Spleen (tissue), 11 donors: ENCODE data around the gene RAB8B. TPM values are rescaled to one million over a fixed set of nuclear protein-coding genes. Genes with fewer than 3 reads are reported as not detected.

ENCODE experiments used
- DNase-seq: peaks from one replicate; pipeline ENCODE4 v3.0.0-alpha.2; 2020
- H3K27ac ChIP-seq, 8 donors: fragments of 200-600 bp; sonication (generic) in 7 of 8; 1 replicate in 4 of 8; 2 replicates in 4 of 8; pipeline versions ENCODE4 v1.5.0 to v1.8.0; 2016 to 2021; ENCODE audit warnings: inconsistent platforms in 4 of 8, mild to moderate bottlenecking in 4 of 8, moderate library complexity in 1 of 8
- H3K27me3 ChIP-seq, 7 donors: fragments of 200-600 bp; sonication (generic) in 6 of 7; replicated peaks in 1 of 7; 1 replicate in 4 of 7; 2 replicates in 3 of 7; pipeline versions ENCODE4 v1.5.0 to v1.8.0; 2016 to 2021; ENCODE audit warnings: inconsistent platforms in 3 of 7, mild to moderate bottlenecking in 1 of 7
- H3K36me3 ChIP-seq, 6 donors: fragments of 200-600 bp; sonication (generic) in 5 of 6; 1 replicate in 4 of 6; 2 replicates in 2 of 6; pipeline versions ENCODE4 v1.5.0 to v1.8.0; 2016 to 2021; ENCODE audit warnings: inconsistent platforms in 2 of 6
- H3K4me1 ChIP-seq, 6 donors: fragments of 200-600 bp; sonication (generic) in 5 of 6; 1 replicate in 3 of 6; 2 replicates in 3 of 6; pipeline versions ENCODE4 v1.5.0 to v1.8.0; 2016 to 2021; ENCODE audit warnings: inconsistent platforms in 3 of 6
- H3K4me3 ChIP-seq, 8 donors: fragments of 200-600 bp; sonication (generic) in 7 of 8; 1 replicate in 4 of 8; 2 replicates in 4 of 8; pipeline versions ENCODE4 v1.5.0 to v1.8.0; 2016 to 2021; ENCODE audit warnings: inconsistent platforms in 4 of 8, mild to moderate bottlenecking in 4 of 8, moderate library complexity in 2 of 8
- H3K9me3 ChIP-seq, 8 donors: fragments of 200-600 bp; sonication (generic) in 7 of 8; 1 replicate in 4 of 8; 2 replicates in 4 of 8; pipeline versions ENCODE4 v1.5.0 to v1.8.0; 2016 to 2021; ENCODE audit warnings: inconsistent platforms in 4 of 8
- CTCF ChIP-seq, 11 experiments: fragments of 200-600 bp in 7 of 11; fragments of 450-650 bp in 4 of 11; sonication (generic) in 4 of 11; IDR thresholded peaks in 8 of 11; conservative IDR thresholded peaks in 3 of 11; 1 replicate in 7 of 11; 2 replicates in 4 of 11; pipeline versions ENCODE4 v1.4.0 to v1.8.0; 2016 to 2021; ENCODE audit warnings: antibody characterized with exemption in 11 of 11, inconsistent platforms in 4 of 11, mild to moderate bottlenecking in 1 of 11
- POLR2A ChIP-seq, 3 donors: fragments of 450-650 bp; IDR thresholded peaks; one replicate each; pipeline ENCODE4 v1.5.1; 2017; ENCODE audit warnings: antibody characterized with exemption in 3 of 3, mild to moderate bottlenecking in 1 of 3
- POLR2AphosphoS5 ChIP-seq, 3 donors: sonication (generic); formaldehyde crosslinking; IDR thresholded peaks; one replicate each; pipeline ENCODE4 v1.5.1; 2017; ENCODE audit warnings: antibody characterized with exemption in 3 of 3
- WGBS, 5 donors: extraction: QIAGEN DNeasy Blood & Tissue Kit in 3 of 5; methylation state at CpG; one replicate each; pipeline versions ENCODE4 v1.1.5 to v1.1.7; 2013 to 2018; 5-methylcytosine and 5-hydroxymethylcytosine counted together
- intact Hi-C: fragments of 100-400 bp; cut with DNase I; formaldehyde crosslinking; loops from one replicate; pipeline ENCODE4 v1.15.0; 2023; ENCODE audit warnings: low total_unique reads
- polyA plus RNA-seq, 3 donors: library from polyadenylated mRNA; stranded (reverse); fragments of 200-250 nt; gene quantifications; one replicate each; pipeline ENCODE4 v1.2.1, GENCODE V29; 2013
- total RNA-seq, 7 donors: library from RNA; depleted of rRNA in 3 of 7; stranded (reverse); fragments of >200 nt in 3 of 7; fragmentation: NEBNext Ultra II Directional in 4 of 7; extraction: Animal tissue kit (Norgen Biotek cat#: 25700) in 4 of 7; gene quantifications; one replicate each; pipeline versions ENCODE4 v1.1.0 to v1.2.1, GENCODE V29; 2016 to 2021
- donor health status: healthy with polysubstance abuse.
- donor health status: DM: no; HTN: no; CAD: no; lungs with moderate emphysema.
- donor health status: DM: no; HTN: no; CAD: no.
- donor health status: Bipolar disorder and iron deficiency.
- donor health status: healthy.
- donor health status: DM: no; HTN: no; CAD: no.
- donor health status: DM: yes; HTN: yes; CAD: no.

The RAB8B gene
- total and polyA plus RNA-seq, 10 donors = 18.9 to 96.4 (median 64.2) TPM

- TF ChIP-seq CTCF (IDR thresholded peaks at IDR 0.05 in 8 of 11, conservative IDR thresholded peaks at IDR 0.05 in 3 of 11) (no peak), POLR2A (IDR thresholded peaks at IDR 0.05) (no peak), POLR2AphosphoS5 (IDR thresholded peaks at IDR 0.05) (no peak)
- Histone ChIP-seq H3K27ac (peak overlapping the region in 3 of 8 donors; percentile 27 to 66 (median 41)), H3K4me1 (peaks cover 0 to 71% (median 24%) of the 10 kb centered on the region in 6 donors), H3K36me3 (peaks cover 0 to 52% (median 0%) of the 10 kb centered on the region in 6 donors), H3K4me3 (no peak overlapping the region), H3K27me3 (no peaks in the 10 kb centered on the region), H3K9me3 (no peaks in the 10 kb centered on the region)
- intact Hi-C loops = no loop called here
- no peak for DNase-seq
These were observed 105.9 kb downstream of the RAB8B start for GRCh38 chr15:63295341-63295740.

- H3K4me1 ChIP-seq = peaks cover 0 to 63% (median 24%) of the 10 kb centered on the region in 6 donors
- intact Hi-C loops = no loop called here
- H3K36me3 ChIP-seq = peaks cover 0 to 55% (median 3%) of the 10 kb centered on the region in 6 donors
- 48 to 65% (median 56%) methylated on average over 6 of the region's 6 CpGs for WGBS, 5 donors
- no peak for TF ChIP-seq CTCF (IDR thresholded peaks at IDR 0.05 in 8 of 11, conservative IDR thresholded peaks at IDR 0.05 in 3 of 11)
- peak in 2 of 3 donors; percentile 28 to 56 for TF ChIP-seq POLR2AphosphoS5 (IDR thresholded peaks at IDR 0.05)
- no peak for DNase-seq
- H3K27ac ChIP-seq = peak overlapping the region in 5 of 8 donors; percentile 27 to 66 (median 33)
- H3K9me3 ChIP-seq = no peaks in the 10 kb centered on the region
- no peaks in the 10 kb centered on the region for H3K27me3 ChIP-seq
- H3K4me3 ChIP-seq = no peak overlapping the region
These were observed 106.8 kb downstream of the RAB8B start for GRCh38 chr15:63296195-63296594.

GRCh38 chr15:63299943-63300575, 110.7 kb downstream of the RAB8B start:
- 90 to 94% (median 91%) methylated on average over 7 of the region's 7 CpGs for WGBS, 5 donors
- no peak for TF ChIP-seq CTCF (IDR thresholded peaks at IDR 0.05 in 8 of 11, conservative IDR thresholded peaks at IDR 0.05 in 3 of 11)
- TF ChIP-seq POLR2AphosphoS5 (IDR thresholded peaks at IDR 0.05) = no peak
- no peak for TF ChIP-seq POLR2A (IDR thresholded peaks at IDR 0.05)
- Histone ChIP-seq H3K27ac (no peak overlapping the region), H3K4me3 (no peak overlapping the region), H3K27me3 (no peaks in the 10 kb centered on the region), H3K36me3 (peaks cover 0 to 92% (median 25%) of the 10 kb centered on the region in 6 donors), H3K9me3 (no peaks in the 10 kb centered on the region), H3K4me1 (peaks cover 0 to 24% (median 9%) of the 10 kb centered on the region in 6 donors)
- no peak for DNase-seq
- intact Hi-C loops = no loop called here

- intact Hi-C loops = no loop called here
- H3K9me3 ChIP-seq = no peaks in the 10 kb centered on the region
- no peak for DNase-seq
- H3K27ac ChIP-seq = no peak overlapping the region
- no peak overlapping the region for H3K4me3 ChIP-seq
- no peaks in the 10 kb centered on the region for H3K27me3 ChIP-seq
- WGBS, 5 donors = 87 to 100% (median 100%) methylated on average over 1 of the region's 1 CpG
- TF ChIP-seq CTCF (IDR thresholded peaks at IDR 0.05 in 8 of 11, conservative IDR thresholded peaks at IDR 0.05 in 3 of 11) (no peak), POLR2A (IDR thresholded peaks at IDR 0.05) (no peak), POLR2AphosphoS5 (IDR thresholded peaks at IDR 0.05) (no peak)
- peaks cover 0 to 14% (median 6%) of the 10 kb centered on the region in 6 donors for H3K4me1 ChIP-seq
- peaks cover 7 to 100% (median 35%) of the 10 kb centered on the region in 6 donors for H3K36me3 ChIP-seq
These were observed 111.7 kb downstream of the RAB8B start for GRCh38 chr15:63301088-63301487.
